GM21515 (cell line): Measurements from ENCODE around the gene PSIP1.
A peak's percentile ranks its signal among the peaks of the same experiment; 100 is the strongest.
"Not testable (repeated sequence)": the region's sequence is repeated elsewhere in the genome, so short reads cannot be mapped to it uniquely, and the experiment has no call there.

Source experiments
- ATAC-seq: cut with Tn5 transposase; IDR thresholded peaks from one replicate; pipeline ENCODE4 v1.9.1; 2021; ENCODE audit not compliant: unreplicated experiment

PSIP1 gene

DNA sequence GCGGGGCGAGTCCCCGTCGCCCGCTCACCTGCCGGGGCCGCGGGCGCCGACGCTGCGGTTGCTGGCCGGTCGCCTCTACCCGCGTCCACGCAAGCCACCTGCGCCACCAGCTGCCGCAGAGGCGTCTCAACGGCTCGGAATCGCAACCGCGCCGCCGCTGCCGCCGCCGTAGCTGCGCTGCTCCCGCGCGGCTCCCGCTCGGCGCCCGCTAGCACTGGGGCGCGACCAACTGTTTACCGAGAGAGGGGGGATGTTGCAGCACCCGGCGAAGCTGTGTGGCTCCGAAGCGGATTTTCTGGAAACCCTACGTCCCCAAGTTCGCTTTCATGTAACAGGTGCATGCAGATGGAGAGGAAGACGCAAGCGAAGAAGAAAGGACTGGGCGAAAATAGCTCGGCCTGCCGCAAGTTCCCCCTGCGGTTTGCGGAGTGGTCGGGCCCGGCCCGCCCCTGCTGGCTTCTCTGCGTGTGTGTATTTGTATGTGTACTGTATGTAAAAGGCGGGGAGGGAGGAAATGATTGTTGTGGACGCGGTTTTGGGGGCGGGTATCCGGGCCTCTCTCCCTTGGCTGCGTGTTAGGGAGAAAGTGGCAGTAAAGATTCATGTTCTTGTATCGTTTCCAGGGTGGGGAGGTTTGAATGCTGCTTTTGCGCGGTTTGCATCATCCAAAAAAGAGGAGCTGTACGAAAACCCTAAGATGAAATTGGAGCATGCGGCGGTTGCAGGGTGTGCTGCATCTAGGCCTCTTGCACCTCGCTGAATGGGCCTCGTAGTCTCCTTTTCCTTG lies at the start of gene PSIP1:
PSIP1 (minus strand) TSS at position 182 of the 787 bp plus-strand sequence. CDS start 782 bp downstream, outside the sequence.
- peak; percentile 81 for ATAC-seq

DNA sequence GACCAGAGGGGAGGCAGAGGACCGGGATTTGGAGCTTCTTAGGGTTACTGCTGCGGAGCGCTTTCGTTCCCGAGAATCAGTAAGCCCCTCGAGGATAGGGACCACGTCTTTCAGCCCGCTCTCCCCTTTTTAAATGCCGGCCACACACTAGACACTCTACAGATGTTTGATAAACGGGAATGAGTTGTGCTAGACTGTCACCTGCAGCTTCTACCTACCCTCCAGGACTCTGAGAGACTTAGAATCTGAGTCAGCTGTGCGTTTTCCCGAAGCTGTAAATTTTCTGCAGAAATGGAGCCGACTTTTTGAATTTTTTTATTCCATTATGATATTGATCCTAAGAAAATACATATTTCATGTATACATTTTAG lies 42.7 kb upstream of the PSIP1 start:
- ATAC-seq, result peak; percentile 34

DNA sequence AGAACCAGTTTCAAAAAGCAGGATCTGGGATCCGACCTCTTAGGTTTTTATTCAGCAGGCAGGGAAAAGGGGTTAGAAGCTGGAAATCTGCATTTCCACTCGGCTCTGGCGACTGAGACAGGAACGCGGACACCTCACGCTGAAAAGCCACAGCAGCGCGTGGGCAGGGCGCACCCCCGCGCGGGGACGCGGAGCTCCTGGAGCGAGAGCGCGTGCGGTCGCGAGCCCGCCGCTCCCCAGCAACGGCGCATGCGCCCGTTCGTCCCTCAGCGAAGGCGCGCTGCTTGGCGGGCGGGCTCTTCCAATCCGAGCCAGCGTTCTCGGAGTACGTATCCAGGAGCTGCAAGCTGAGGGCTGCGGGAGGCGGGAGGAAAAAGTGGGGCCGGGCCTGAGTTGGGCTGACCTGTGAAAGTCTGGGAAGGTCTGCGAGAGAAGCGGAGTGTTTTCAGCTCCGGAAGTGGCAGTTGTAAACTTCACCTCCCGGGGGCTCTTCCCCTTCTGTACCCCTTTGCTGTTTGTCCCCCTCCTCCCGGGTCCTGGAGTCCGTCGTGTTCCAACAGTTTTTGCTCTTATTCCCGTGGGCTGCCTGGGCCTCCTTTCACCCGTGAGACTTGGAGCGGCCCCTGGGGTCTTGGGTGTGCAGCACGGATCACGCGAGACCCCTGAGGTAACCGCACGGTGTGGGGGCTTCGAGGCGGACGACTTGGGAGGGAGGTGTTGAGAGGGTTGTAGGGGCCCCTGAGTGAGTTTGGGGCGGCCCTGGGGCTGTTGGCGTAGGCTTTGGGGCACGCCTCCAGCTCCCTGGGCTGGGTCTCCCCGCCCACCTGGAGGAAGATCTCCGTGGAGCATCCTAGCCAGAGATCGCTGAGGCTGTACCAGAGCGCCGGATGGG lies 42.1 kb upstream of the PSIP1 start, which contains the start of gene CCDC171:
CCDC171 (plus strand) TSS at position 408 of the 892 bp plus-strand sequence. CDS start 11,046 bp downstream, outside the sequence.
- ATAC-seq, result peak; percentile 78

DNA sequence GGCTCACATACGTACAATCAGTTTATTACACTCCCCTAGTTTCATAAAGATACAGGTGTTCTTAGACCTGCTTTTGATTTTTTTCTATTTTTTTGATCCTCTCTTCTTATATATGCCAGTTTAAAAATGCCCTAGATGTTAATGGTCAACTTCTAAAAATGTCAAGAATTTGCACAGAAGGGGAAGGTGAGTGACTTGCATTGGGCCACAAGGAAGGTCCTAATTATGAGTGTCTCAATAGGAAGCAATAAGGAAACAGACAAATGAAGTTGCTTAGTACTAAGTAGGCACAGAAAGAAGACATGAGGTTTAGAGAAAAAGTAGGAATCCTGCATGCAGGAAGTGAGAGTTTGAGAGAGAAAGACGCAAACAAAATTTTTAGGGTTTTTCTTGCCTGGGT lies 38.8 kb upstream of the PSIP1 start:
- ATAC-seq, result no peak

DNA sequence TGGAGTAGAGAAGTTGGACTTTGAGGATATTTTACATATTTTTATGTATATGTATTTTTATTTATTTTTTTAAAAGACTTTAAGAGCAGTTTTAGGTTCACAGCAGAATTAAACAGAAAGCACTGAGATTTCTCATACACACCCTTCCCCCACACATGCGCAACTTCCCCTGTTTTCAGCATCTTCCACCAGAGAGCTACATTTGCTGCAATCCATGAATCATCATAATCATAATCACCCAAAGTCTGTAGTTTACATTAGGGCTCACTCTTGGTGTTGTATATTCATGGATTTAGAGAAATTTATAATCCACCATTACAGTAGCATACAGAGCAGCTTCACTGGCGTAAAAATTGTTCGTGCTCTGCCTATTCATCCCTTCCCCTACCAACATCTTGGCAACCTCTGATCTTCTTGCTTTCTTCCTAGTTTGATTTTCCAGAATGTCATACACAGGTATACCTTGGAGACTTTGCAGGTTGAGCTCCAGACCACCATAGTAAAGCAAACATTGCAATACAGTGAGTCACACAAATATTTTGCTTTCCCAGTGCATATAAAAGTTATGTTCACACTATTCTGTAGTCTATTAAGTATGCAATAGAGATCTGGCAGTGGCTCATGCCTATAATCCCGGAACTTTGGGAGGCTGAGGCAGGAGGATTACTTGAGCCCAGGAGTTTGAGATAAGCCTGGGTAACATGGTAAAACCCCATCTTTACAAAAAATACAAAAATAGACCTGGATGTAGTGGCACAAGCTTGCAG lies 32.5 kb upstream of the PSIP1 start:
- ATAC-seq, result no peak

DNA sequence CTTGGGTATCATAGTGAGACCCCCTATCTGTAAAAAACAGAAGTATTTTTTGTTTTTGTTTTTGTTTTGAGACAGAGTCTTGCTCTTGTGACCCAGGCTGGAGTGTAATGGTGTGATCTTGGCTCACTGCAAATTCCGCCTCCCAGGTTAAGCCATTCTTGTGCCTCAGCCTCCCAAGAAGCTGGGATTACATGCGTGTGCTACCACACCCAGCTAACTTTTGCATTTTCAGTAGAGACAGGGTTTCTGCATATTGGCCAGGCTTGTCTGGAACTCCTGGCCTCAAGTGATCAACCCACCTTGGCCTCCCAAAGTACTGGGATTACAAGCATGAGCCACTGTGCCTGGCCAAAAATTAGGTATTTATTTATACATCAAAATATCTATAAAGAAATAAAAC lies 31.9 kb upstream of the PSIP1 start:
- ATAC-seq, result no peak

DNA sequence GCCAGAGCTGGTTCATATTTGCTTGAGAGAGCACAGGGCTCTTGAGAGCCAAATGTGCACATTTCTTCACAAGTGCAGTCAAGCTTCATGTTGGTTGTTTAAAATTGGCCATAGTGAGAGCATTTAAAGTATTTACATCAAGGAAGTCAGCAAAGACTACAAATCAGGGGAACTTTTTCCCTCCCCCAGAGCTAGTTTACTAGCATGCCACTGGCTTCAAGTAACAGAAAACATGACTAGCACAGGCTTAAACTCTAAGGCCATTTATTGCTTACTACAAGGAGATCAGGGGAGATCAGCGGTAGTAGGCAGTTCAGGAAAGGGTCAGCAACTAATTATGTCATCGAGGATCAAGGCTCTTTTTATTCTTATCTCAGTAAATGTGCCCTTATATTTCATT lies 31.1 kb upstream of the PSIP1 start:
- no peak for ATAC-seq

DNA sequence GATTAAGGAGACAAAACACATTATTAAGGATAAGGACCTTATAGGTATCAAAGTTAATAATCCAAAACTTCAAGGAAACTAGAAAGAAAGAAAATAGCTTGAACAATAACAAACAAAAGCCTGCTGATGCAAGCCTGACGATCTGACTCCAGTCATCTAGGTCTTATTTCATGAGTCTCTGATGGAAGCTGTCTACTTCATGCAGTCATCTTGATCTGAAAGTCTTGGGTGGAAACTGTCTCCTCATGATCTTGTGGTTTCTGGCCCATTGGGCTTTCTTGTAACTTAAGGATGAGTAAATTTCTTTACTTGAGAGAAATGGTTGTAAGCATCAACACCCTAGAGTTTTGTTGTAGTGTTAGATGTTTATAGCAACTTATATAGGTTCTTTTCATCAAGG lies 20.6 kb upstream of the PSIP1 start:
- ATAC-seq, result no peak

DNA sequence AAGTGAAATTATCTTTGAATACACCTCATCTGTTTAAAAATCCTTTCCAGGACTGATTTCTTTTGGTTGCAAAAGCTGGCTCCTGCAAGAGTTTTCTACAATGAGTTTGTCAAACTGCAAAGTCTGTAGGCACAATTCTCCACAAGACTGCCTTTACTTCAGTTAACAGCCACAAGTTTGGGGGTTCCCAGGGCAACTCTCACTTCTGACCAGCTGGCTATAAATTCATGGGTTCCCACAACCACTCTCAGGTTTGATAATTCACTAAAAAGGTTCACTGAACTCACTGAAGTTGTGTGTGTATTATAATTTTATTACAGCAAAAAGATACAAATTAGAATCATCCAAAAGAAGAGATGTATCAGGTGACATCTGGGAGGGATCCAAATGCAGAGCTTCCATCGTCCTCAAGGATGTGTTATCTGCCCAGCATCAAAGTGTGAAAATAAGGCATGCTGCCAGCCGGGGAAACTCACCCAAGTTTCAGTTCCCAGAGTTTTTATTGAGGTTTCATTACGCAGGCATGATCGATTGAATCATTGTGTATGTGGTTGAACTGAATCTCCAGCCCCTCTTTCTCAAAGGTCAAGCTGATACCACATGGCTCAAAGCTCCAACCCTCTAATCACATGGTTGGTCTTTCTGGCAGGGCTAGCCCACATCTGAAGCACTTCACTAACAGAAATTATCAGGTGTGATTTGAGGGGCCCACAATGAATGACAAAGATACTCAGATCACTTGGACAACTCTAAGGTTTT lies 19.0 kb upstream of the PSIP1 start:
- peak; percentile 78 for ATAC-seq

DNA sequence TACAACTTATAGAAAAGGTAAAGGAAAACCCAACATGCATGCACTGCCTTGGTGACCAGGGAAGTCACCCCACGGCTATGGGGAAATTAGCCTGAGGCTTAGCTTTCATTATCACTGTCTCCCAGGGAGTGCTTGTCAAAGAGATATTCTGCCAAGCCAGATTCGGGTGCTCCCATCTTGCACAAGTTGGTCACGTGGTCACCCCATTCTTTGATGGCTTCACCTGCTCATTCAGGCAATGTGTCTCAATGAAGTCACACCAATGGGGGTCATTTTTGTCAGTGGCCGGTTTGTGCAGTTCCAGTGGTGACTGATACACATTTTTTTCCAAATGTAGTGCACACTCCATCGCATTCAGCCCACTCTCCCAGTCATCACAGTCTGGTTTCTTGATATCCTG lies 16.3 kb upstream of the PSIP1 start:
- not testable (repeated sequence) for ATAC-seq

DNA sequence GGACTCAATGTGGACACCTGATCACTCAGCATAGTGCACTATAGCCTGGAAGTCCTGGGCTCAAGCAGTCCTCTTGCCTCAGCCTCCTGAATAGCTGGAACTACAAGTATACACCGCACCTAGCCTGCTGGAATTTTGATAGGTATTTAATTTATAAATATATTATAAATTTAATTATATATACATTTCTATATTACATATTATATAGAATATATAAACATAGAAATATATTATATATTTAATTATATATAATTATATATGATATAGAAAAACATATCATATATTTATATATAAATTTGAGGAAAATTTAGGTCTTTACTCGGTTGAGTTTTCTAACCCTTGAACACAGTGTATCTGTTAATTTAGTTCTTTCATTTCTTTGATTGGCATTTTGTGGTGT lies 15.2 kb upstream of the PSIP1 start:
- ATAC-seq, result no peak

DNA sequence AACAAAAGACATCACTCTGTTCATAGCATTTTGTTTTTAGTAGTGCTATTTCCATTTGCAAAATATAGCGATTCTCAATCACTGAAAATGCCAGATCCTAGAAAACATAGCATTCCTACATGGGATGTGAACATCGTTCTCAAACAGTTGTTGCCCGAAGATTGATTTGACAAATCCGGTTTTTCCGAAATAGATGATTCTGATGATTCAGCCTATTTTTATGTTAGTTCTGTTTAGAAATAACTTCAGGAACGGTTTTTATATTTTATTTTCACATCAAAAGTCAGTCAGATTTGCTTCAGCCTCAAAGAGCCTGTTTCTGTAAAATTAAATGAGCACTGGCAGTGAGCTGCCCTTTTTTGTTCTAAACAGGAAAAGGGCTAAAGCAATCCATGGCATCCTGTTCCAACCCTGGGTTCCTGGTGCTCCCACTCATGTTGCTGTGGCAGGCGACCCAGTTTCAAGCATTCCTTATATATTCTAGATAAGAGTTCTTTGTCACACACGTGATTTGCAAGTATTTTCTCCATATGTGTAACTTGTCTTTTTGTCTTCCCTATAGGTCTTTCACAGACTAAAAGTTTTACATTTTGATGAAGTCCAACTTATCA lies 14.2 kb upstream of the PSIP1 start:
- ATAC-seq, result no peak

DNA sequence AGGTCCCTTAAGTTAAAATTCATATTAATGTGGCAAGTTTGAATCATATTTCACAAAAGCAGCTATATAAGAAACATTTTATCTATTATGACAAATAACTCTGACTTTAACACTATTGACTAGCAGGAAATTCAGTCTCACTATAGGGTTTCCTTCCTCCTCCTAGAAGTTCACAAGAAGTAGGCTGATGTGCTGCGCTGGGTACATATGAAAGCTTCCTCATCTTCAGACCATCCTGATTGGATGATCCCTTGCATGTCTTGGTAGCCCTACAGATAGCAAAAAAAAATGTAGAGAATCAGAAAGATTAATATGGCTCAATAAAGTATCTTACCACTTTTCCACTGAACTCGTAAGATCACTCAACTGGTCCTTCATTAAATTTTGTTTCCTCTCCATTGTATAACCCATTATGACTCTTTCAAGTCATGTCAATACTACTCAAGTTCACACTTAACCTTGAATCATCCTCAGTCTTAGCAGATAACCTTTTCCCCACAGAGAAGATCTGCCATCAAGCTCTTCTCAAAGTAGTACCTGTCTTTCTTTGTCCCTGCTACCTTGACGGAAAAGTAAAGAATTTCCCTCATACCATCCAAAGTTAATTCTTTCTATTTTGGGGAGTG lies 11.5 kb upstream of the PSIP1 start:
- ATAC-seq, result no peak

DNA sequence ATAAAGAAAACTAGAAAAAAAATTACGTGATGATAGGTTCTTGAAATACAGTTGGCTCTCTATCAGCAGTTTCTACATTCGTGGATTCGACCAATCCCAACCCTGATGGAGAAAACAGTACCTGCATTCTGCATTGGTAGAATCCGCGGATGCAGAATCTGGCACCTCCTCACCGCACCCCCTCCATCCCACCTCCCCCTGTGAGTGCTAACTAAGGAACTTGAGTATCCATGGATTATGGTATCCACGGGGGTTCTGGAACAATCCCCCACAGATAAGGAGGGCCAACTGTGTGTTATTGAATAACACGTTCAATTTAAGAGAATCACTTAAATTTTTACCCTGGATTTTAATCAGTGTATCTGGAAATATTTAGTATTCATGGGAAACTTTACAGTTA lies 10.5 kb upstream of the PSIP1 start:
- no peak for ATAC-seq

DNA sequence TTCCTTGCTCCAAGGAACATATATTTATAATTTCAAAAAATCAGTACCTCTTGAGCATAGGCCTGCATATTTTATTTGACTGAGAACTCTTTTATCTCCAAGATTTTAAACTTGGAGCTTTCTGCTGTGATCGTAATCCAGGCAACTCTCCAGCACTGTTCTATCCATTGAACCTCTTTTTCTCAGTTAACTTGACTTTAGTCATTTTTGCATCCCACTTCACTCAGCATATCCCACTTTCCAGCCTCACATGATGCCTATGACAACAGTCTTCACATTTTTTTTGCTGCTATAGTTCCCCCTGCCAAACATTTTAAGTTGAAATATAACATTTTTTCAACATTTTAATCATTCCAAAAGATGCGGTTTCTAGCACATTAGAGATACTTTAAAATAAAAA lies 9.1 kb upstream of the PSIP1 start:
- ATAC-seq, result no peak

DNA sequence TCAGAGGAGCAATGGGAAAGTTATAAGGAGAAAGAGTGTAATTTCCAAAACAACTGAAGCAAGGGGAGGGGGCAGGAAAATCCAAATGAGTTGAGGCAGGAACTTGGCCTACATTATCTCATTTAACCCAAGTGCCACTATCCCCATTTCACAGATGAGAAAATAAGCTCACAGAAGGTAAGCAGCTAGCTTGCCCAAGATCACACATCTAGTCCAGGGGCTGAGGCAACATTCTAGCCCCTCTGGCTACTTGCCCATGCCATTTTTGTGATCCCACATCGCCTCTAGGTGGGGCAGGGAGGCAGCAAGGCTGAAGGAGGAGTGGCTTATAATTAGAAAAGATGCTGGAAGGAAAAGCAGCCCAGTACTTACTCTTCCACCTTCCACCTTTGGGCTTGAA lies 2.6 kb upstream of the PSIP1 start:
- no peak for ATAC-seq

DNA sequence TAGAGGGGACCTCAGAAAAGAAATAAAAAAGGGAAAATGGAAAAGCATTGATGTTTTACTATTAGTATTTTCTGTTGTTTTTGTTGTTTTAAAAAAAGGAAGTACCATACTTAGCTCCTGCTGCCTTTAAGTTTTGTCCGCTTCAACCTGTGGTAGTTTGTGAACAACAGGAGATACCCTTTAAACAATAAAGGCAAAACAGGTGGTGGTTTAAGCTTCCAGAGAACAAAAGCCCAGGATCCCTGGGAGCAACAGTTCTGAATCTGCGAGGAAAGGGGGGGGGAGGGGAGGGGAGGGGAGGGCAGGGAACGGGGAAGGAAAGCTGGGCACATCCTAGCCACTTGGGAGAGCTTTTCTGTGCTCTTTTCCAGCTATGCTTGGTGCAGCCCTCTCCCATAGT lies 2.1 kb upstream of the PSIP1 start:
- ATAC-seq, result no peak

DNA sequence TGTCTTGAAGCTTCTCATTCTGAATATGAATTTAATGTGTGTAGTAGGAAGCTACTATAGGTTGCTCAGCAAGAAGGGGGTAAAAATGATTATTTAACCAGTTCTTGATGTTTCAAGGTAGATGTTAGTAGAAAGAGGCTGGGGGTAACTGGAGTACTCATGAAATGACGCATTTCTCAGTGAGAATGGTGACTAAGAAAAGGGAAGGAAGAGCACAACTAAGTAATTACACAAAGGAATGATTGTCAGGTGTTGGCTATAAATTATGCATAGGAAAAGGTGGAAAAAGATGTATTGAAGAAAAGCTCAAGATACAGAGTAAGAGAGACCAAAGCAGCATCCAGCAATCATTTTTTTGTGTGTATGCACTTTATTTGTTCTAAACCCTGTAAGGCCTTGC lies 1.4 kb upstream of the PSIP1 start:
- ATAC-seq, result no peak

DNA sequence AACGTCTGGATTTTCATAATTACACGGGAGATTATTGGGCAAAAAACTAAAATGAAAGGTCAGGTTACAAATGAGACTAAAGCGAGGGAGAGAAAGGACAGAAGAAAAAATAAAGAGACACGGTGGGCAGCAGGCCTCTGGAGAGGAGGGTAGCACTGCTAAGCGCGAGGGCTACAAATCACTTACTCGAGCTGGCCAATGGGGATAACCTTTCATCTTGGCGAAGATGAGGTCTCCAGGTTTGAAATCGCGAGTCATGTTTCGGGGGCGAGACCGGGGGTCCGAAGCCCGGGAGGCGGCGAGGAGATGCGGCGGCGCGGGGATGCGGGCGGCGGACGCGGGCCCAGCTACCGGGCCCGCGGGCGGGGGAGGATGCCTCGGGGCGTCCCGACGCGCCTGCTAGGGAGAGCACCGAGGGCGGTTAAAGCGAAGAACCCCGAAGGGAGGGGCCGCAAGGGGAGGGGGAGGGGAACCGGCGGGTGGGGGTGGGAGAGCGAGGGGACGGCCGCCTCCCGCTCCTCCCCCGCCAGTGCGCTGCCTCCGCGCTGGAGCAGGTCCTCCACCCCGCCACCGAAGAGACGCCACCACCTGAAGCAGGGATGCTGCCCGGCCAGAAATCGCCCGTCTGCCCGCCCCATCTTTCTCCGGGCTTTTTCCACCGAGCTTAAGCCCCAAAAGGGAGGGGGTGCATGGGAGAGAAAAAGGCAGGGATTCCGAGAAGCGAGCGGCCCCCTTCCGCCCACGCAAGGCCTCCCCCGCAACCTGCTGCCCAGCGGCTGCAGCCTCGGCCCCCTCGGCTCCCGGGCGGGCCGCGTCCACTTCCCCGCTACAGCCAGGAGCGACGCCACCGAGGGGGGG lies 610 bp downstream of the PSIP1 start:
- ATAC-seq, result peak; percentile 39
